ENCODE results near the gene CATSPER1.

GRCh38 chr11:66047541-66048365 is 21.5 kb upstream of the CATSPER1 start:
- TF ChIP-seq CTCF (IDR thresholded peaks at IDR 0.05) = no peak
- no peak for TF ChIP-seq YY1 (IDR thresholded peaks at IDR 0.05; ENCODE audit: low read depth)
- TF ChIP-seq, protein P1, sequence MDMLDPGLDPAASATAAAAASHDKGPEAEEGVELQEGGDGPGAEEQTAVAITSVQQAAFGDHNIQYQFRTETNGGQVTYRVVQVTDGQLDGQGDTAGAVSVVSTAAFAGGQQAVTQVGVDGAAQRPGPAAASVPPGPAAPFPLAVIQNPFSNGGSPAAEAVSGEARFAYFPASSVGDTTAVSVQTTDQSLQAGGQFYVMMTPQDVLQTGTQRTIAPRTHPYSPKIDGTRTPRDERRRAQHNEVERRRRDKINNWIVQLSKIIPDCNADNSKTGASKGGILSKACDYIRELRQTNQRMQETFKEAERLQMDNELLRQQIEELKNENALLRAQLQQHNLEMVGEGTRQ (IDR thresholded peaks at IDR 0.05; ENCODE audit: borderline replicate concordance, low read depth, low read length) = no peak
- TF ChIP-seq, protein P2, sequence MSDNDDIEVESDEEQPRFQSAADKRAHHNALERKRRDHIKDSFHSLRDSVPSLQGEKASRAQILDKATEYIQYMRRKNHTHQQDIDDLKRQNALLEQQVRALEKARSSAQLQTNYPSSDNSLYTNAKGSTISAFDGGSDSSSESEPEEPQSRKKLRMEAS (IDR thresholded peaks at IDR 0.05; ENCODE audit: low read depth) = no peak
- no peak for TF ChIP-seq IRF3 (IDR thresholded peaks at IDR 0.05; ENCODE audit: low read depth, low read length)
- no peak for TF ChIP-seq EP300 (IDR thresholded peaks at IDR 0.05; ENCODE audit: borderline replicate concordance in 1 of 2, low read depth in 1 of 2, low read length in 1 of 2)
- TF ChIP-seq EZH2phosphoT487 (IDR thresholded peaks at IDR 0.05; ENCODE audit: borderline replicate concordance, low read depth) = no peak
- no peak for TF ChIP-seq FOXJ3 (CRISPR knock-in tag; IDR thresholded peaks at IDR 0.05)

All from SK-N-SH (cell line).